Measurements from ENCODE around the gene PNMA6F.
"Not testable (repeated sequence)": the region's sequence is repeated elsewhere in the genome, so short reads cannot be mapped to it uniquely, and the experiment has no call there.

PNMA6F gene

DNA sequence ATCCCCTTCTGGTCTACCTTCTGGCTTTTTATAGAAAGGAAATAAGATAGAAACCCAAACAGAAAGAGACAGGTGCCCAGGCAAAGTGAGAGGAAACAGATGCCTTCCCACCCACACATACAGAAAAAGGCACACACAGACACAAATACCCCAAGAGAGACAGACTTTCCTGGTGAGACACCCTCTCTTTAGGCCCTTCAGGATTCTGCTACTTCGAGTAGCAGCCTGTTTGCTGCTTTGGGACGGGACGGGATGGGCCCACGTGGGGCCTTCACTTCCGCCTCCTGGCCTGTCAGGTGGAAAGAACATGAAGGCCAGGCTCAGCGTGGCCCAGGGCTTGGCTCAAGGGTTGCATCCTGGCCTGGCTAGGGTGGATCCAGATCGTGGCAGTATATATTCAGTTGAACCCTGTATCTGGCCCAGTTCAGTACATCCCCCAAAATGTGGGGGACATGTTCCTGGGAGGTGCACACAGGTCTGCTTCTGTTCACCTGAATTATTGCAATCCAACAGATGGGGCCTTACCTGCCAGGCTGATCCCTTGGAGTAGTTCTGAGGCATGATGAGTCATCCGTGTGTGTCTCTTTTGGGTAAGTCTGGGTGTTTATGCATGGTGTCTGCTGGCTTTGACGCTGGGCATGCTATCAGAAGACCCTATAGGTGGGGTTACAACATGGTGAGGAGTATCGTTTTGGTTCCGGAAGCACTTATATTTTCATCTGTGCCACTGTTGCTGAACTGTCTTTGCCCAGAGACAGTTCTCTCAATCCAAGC, 14.7 kb upstream of the PNMA6F start:
- DNase-seq (ENCODE audit: low read depth): no peak
- TF ChIP-seq, protein P1, sequence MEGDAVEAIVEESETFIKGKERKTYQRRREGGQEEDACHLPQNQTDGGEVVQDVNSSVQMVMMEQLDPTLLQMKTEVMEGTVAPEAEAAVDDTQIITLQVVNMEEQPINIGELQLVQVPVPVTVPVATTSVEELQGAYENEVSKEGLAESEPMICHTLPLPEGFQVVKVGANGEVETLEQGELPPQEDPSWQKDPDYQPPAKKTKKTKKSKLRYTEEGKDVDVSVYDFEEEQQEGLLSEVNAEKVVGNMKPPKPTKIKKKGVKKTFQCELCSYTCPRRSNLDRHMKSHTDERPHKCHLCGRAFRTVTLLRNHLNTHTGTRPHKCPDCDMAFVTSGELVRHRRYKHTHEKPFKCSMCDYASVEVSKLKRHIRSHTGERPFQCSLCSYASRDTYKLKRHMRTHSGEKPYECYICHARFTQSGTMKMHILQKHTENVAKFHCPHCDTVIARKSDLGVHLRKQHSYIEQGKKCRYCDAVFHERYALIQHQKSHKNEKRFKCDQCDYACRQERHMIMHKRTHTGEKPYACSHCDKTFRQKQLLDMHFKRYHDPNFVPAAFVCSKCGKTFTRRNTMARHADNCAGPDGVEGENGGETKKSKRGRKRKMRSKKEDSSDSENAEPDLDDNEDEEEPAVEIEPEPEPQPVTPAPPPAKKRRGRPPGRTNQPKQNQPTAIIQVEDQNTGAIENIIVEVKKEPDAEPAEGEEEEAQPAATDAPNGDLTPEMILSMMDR (conservative IDR thresholded peaks at IDR 0.05; ENCODE audit: low read depth, low read length): no peak
- H3K4me3 ChIP-seq (ENCODE audit: low read length): no peak overlapping the region

DNA sequence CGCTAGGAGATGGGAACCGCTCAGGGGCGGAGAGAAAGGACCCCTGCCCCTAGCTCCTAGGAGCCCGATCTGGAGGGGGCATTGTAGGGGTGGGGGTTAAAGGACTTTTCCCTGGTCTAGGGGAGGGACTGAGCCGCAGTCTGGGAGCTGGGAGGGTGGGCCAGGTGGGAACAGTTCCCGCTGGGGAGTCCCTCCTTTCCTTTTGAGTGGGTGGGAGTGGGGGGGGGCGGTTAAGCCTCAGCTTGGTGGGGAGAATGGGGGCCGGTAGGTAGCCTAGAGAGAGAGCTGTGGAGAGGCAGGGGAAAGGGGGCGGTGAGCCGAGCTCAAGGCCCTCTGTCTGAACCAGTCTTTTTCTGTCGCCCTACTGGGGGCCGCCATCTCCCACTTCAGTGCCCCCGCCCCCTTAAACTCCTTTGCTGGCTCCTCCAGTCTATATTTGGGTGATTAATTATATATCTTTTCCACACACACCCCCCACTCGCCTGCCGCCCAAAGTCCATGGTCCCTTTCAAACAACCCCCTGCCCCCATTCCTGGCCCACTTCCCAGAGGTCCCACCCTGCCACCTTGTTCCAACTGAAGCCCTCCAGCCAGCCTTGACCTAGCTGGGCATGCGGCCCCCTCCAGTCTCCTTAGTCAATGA, 13.2 kb upstream of the PNMA6F start:
- TF ChIP-seq, protein P1 (conservative IDR thresholded peaks at IDR 0.05; ENCODE audit: low read depth, low read length): no peak
- DNase-seq (ENCODE audit: low read depth): no peak
- H3K4me3 ChIP-seq (ENCODE audit: low read length): peak overlapping the region; percentile 63

GRCh38 chrX:153333821-153334653, 12.5 kb upstream of the PNMA6F start, which contains the start of gene ZNF275:
TSS of gene ZNF275 (plus strand) at chrX:153334153. CDS start at chrX:153336680, 2,527 bp downstream.
- DNase-seq (ENCODE audit: low read depth): no peak
- TF ChIP-seq, protein P1 (conservative IDR thresholded peaks at IDR 0.05; ENCODE audit: low read depth, low read length): no peak
- H3K4me3 ChIP-seq (ENCODE audit: low read length): peak within 1 kb of the TSS; percentile 63

DNA sequence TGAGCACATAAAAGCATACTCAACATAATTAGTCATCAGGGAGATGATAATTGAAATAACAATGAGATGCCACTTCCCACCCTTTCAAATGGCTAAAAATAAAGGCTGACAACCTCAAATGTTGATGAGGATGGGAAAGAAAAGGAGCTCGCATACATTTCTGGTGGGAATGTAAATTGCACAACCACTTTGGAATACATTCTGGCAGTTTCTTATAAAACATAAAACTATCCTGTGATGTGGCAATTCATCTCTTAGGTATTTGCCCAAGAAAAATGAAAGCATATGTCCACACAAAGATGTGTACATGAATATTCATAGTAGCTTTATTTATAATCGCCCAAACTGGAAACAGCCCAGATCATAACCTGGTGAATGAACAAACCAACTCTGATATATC, 11.7 kb upstream of the PNMA6F start:
- DNase-seq (ENCODE audit: low read depth): no peak
- H3K4me3 ChIP-seq (ENCODE audit: low read length): peak overlapping the region; percentile 46
- TF ChIP-seq, protein P1 (conservative IDR thresholded peaks at IDR 0.05; ENCODE audit: low read depth, low read length): no peak

GRCh38 chrX:153327561-153327960, 6.0 kb upstream of the PNMA6F start:
- TF ChIP-seq, protein P1 (conservative IDR thresholded peaks at IDR 0.05; ENCODE audit: low read depth, low read length): no peak
- no peak for DNase-seq (ENCODE audit: low read depth)
- no peak overlapping the region for H3K4me3 ChIP-seq (ENCODE audit: low read length)

- TF ChIP-seq, protein P1 (conservative IDR thresholded peaks at IDR 0.05; ENCODE audit: low read depth, low read length): no peak
- no peak overlapping the region for H3K4me3 ChIP-seq (ENCODE audit: low read length)
- DNase-seq (ENCODE audit: low read depth): no peak
These were observed 897 bp downstream of the PNMA6F start for GRCh38 chrX:153320555-153321184.

DNA sequence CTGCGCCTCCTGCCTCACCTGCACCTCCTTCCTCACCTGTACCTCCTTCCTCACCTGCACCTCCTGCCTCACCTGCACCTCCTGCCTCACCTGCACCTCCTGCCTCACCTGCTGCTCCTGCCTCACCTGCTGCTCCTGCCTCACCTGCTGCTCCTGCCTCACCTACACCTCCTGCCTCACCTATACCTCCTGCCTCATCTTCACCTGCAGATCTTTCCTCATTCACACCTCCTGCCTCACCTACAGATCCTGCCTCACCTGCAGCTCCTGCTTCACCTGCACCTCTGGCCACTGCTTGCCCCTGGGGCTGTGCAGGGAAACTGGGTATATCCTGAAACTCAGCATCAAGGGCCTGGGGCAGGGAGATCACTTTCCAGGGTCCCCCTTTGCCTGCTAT, 1.5 kb downstream of the PNMA6F start:
- H3K4me3 ChIP-seq (ENCODE audit: low read length); DNase-seq (ENCODE audit: low read depth): not testable (repeated sequence)
